HUDEP-2 (cell line): ENCODE results near the gene KRTAP5-7.
"Not testable (repeated sequence)": the region's sequence is repeated elsewhere in the genome, so short reads cannot be mapped to it uniquely, and the experiment has no call there.

Experiments
- DNase-seq, 76 experiments: peaks; one replicate each; lab custom pipeline; 2025; ENCODE audit not compliant: unreplicated experiment in 76 of 76; lab: John Stamatoyannopoulos, UW

KRTAP5-7 gene

GRCh38 chr11:71556018-71556417 is 29.0 kb downstream of the KRTAP5-7 start:
- DNase-seq, result no peak

GRCh38 chr11:71557257-71557656 is 30.2 kb downstream of the KRTAP5-7 start:
- no peak for DNase-seq

GRCh38 chr11:71558996-71559395 is 31.9 kb downstream of the KRTAP5-7 start:
- DNase-seq, result no peak

GRCh38 chr11:71562120-71562519 is 35.1 kb downstream of the KRTAP5-7 start:
- DNase-seq, result no peak

GRCh38 chr11:71563406-71563805 is 36.3 kb downstream of the KRTAP5-7 start:
- DNase-seq, result peak in 26 of 76 experiments; percentile 2 to 39 (median 10)

- no peak for DNase-seq
Measured at GRCh38 chr11:71564430-71564829, 37.4 kb downstream of the KRTAP5-7 start.

- no peak for DNase-seq
Measured at GRCh38 chr11:71565263-71565662, 38.2 kb downstream of the KRTAP5-7 start, which contains the start of gene KRTAP5-10. TSS of gene KRTAP5-10 (plus strand) at chr11:71565563. CDS start at chr11:71565588, 25 bp downstream.

GRCh38 chr11:71566081-71566620 is 39.1 kb downstream of the KRTAP5-7 start:
- no peak for DNase-seq

- not testable (repeated sequence) for DNase-seq
Measured at GRCh38 chr11:71566626-71567599, 39.8 kb downstream of the KRTAP5-7 start.

GRCh38 chr11:71567633-71568032 is 40.6 kb downstream of the KRTAP5-7 start:
- not testable (repeated sequence) for DNase-seq

GRCh38 chr11:71568704-71569349 is 41.8 kb downstream of the KRTAP5-7 start:
- DNase-seq, result no peak

GRCh38 chr11:71571101-71571850 is 44.2 kb downstream of the KRTAP5-7 start:
- DNase-seq, result not testable (repeated sequence)

GRCh38 chr11:71572811-71573210 is 45.7 kb downstream of the KRTAP5-7 start:
- no peak for DNase-seq

- DNase-seq, result no peak
Measured at GRCh38 chr11:71574418-71574817, 47.4 kb downstream of the KRTAP5-7 start.

GRCh38 chr11:71575723-71576424 is 48.8 kb downstream of the KRTAP5-7 start:
- DNase-seq, result no peak

GRCh38 chr11:71576688-71577465 is 49.8 kb downstream of the KRTAP5-7 start:
- DNase-seq, result not testable (repeated sequence)

- DNase-seq, result no peak
Measured at GRCh38 chr11:71577469-71578004, 50.5 kb downstream of the KRTAP5-7 start.
